Loucy (cell line): ENCODE data around the gene ATP6V0D1.

Experiments
- CTCF ChIP-seq: fragments of 200-600 bp; sonication (generic); conservative IDR thresholded peaks from 2 replicates; pipeline ENCODE4 v1.5.1; 2014; ENCODE audit warnings: mild to moderate bottlenecking, antibody characterized with exemption, low read length
- EZH2phosphoT487 ChIP-seq: fragments of 200-600 bp; IDR thresholded peaks from 2 replicates; pipeline ENCODE4 v1.6.1; 2018; ENCODE audit warnings: antibody characterized with exemption, mild to moderate bottlenecking, moderate library complexity, borderline replicate concordance

DNA sequence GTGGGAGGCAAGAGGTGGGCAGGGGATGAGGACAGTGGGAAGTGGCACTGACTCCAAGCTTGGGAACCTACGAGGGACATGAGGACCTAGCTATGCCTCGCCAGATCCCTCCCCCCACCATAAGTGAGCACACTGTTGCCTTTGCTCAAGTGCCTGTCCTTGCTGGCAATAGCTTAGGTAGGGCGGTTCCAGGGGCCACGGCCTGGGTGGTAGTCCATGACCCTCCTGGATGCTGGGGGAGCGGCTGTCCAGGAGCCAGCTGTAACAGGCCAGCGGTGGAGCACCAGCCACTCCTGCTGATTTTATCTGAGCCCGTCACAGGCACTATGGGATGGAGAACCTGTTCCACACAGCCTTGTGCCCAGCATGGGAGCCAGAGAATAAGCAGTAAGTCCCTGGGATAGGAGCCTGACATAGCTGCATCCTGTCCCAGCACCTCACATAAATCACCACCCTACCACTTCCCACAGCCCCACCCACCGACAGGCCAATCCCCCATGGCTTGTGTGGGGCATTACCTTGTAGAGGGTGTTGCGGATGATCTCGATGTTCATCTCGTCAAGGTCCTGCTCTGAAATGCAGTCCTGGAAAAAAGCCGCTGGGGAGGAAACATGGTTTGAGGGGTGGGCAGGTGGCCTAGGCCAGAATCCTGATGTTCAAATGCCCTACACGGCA is 38.2 kb downstream of the ATP6V0D1 start:
- TF ChIP-seq CTCF (no peak), EZH2phosphoT487 (no peak)
